Neural cell (in vitro differentiated cells): ENCODE measurements around the gene GSE1. TPM values are rescaled to one million over a fixed set of nuclear protein-coding genes. Genes with fewer than 3 reads are reported as not detected.

Source experiments
- H2AFZ ChIP-seq: fragments of 200-600, 300-800 bp; sonication (generic), shearing (Covaris generic); 2 replicates; pipeline ENCODE4 v1.6.0; 2014; ENCODE audit warnings: low read depth, mild to moderate bottlenecking, antibody characterized with exemption, low read length, moderate library complexity
- H3F3A ChIP-seq: fragments of 200-600 bp; shearing (Covaris generic); 2 replicates; pipeline ENCODE4 v1.6.1; 2016; ENCODE audit warnings: mild to moderate bottlenecking, moderate library complexity, mixed read lengths, antibody characterized with exemption, low read length; ENCODE audit not compliant: insufficient read depth, poor library complexity, severe bottlenecking
- H3K27ac ChIP-seq: fragments of 200-600, 300-800 bp; sonication (generic), shearing (Covaris generic); 2 replicates; pipeline ENCODE4 v1.5.1; 2014; ENCODE audit warnings: mild to moderate bottlenecking, low read length, moderate library complexity
- H3K27me3 ChIP-seq: fragments of 300-800, 200-600 bp; sonication (generic), shearing (Covaris generic); 2 replicates; pipeline ENCODE4 v1.6.0; 2014; ENCODE audit warnings: mild to moderate bottlenecking, low read depth, low read length, moderate library complexity; ENCODE audit not compliant: insufficient read depth
- H3K36me3 ChIP-seq: fragments of 300-800, 200-600 bp; sonication (generic), shearing (Covaris generic); 2 replicates; pipeline ENCODE4 v1.5.1; 2014; ENCODE audit warnings: mild to moderate bottlenecking, antibody characterized with exemption, low read length, moderate library complexity; ENCODE audit not compliant: insufficient read depth
- H3K4me2 ChIP-seq: fragments of 300-800, 200-600 bp; sonication (generic), shearing (Covaris generic); 2 replicates; pipeline ENCODE4 v1.6.0; 2014; ENCODE audit warnings: mild to moderate bottlenecking, low read length
- H3K4me3 ChIP-seq: fragments of 300-800, 200-600 bp; sonication (generic), shearing (Covaris generic); 2 replicates; pipeline ENCODE4 v1.5.1; 2014; ENCODE audit warnings: mild to moderate bottlenecking, low read length, moderate library complexity
- H3K79me2 ChIP-seq: fragments of 200-600 bp; shearing (Covaris generic); replicated peaks from 2 replicates; pipeline ENCODE4 v1.6.0; 2014; ENCODE audit warnings: mild to moderate bottlenecking, low read length, moderate library complexity; ENCODE audit not compliant: insufficient read depth
- H3K9ac ChIP-seq: fragments of 300-800, 200-600 bp; sonication (generic), shearing (Covaris generic); 2 replicates; pipeline ENCODE4 v1.6.1; 2016; ENCODE audit warnings: mild to moderate bottlenecking, low read length, mixed read lengths
- H3K9me2 ChIP-seq: fragments of 200-600 bp; shearing (Covaris generic); 2 replicates; pipeline ENCODE4 v1.6.1; 2016; ENCODE audit warnings: mild to moderate bottlenecking, low read length, mixed read lengths; ENCODE audit not compliant: insufficient read depth
- H3K9me3 ChIP-seq: fragments of 200-600, 300-800 bp; sonication (generic), shearing (Covaris generic); 2 replicates; pipeline ENCODE4 v1.6.1; 2016; ENCODE audit warnings: mild to moderate bottlenecking, mixed run types, low read length, moderate library complexity, mixed read lengths
- H4K20me1 ChIP-seq: fragments of 200-600 bp; shearing (Covaris generic); 2 replicates; pipeline ENCODE4 v1.6.1; 2016; ENCODE audit warnings: mild to moderate bottlenecking, mixed run types; ENCODE audit not compliant: insufficient read depth
- CTCF ChIP-seq: fragments of 450-650 bp; IDR thresholded peaks from 2 replicates; pipeline ENCODE4 v1.5.1; 2014; ENCODE audit warnings: antibody characterized with exemption, mild to moderate bottlenecking, moderate library complexity; ENCODE audit not compliant: poor library complexity, severe bottlenecking
- EP300 ChIP-seq: fragments of 450-650 bp; conservative IDR thresholded peaks from 2 replicates; pipeline ENCODE4 v1.6.1; 2014; ENCODE audit warnings: antibody characterized with exemption, mild to moderate bottlenecking, moderate library complexity; ENCODE audit not compliant: poor library complexity, severe bottlenecking
- EZH2 ChIP-seq: fragments of 200-600, 300-800 bp; shearing (Covaris generic), sonication (generic); IDR thresholded peaks from 2 replicates; pipeline ENCODE4 v1.6.1; 2014; ENCODE audit warnings: antibody characterized with exemption, low read length, borderline replicate concordance, mild to moderate bottlenecking; ENCODE audit not compliant: insufficient read depth, poor library complexity, severe bottlenecking
- MXI1 ChIP-seq: fragments of 450-650 bp; conservative IDR thresholded peaks from 2 replicates; pipeline ENCODE4 v1.6.1; 2014; ENCODE audit warnings: antibody characterized with exemption, mild to moderate bottlenecking; ENCODE audit not compliant: poor library complexity, severe bottlenecking
- POLR2AphosphoS5 ChIP-seq: IDR thresholded peaks from 2 replicates; pipeline ENCODE4 v1.6.1; 2012
- RAD21 ChIP-seq: fragments of 450-650 bp; conservative IDR thresholded peaks from 2 replicates; pipeline ENCODE4 v1.6.1; 2014; ENCODE audit warnings: antibody characterized with exemption, mild to moderate bottlenecking, moderate library complexity
- SMC3 ChIP-seq: fragments of 450-650 bp; conservative IDR thresholded peaks from 2 replicates; pipeline ENCODE4 v1.6.1; 2014; ENCODE audit warnings: antibody characterized with exemption, mild to moderate bottlenecking, moderate library complexity; ENCODE audit not compliant: poor library complexity
- TAF1 ChIP-seq: IDR thresholded peaks from 2 replicates; pipeline ENCODE4 v1.6.1; 2012; ENCODE audit warnings: low read depth
- polyA plus RNA-seq: library from polyadenylated mRNA; depleted of rRNA; stranded (reverse); fragments of >200 nt; gene quantifications from 2 replicates; pipeline ENCODE4 v1.2.3, GENCODE V29; 2014
- TF ChIP-seq, protein P1 (sequence below): IDR thresholded peaks from 2 replicates; pipeline ENCODE4 v1.6.1; 2012; ENCODE audit warnings: borderline replicate concordance

The GSE1 gene
- polyA plus RNA-seq, 1 donor from 2014 or later: 35.6 TPM

DNA sequence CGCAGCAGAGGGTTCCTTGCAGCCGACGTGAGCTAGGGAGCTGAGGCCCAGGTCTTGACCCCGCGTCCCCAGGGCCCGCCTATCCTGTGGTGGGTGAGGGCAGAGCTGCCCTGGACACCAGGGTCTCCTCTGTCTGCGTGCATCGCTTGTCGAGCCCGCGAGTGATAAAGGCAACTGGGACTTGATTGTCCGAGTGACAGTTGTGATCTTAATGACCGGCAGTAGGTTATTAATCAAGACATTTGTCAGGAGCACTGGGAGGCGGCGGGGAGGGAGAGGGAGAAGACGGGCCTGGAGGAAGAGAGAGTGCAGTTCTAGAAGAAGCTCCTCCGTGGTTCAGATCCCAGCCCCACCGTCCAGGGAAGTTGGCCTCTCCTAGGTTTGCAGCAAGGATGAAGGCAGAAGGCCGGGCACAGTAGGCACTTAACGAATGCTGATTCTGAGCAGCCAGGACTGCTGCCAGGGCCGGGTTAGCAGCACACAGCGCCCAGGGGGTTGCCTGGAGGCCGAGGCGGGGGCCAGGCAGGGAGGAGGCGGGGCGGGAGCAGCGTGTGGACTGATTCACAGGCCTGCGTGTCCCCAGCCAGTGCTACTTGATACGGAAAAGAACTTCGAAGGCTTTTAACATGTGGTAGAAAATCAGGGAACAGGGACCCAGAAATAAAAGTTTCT, 11.3 kb upstream of the GSE1 start:
- Histone ChIP-seq H3K79me2 (peaks cover 94% of the 10 kb centered on the region), H3K4me3 (no peak overlapping the region), H3K27me3 (no peaks in the 10 kb centered on the region), H4K20me1 (peaks cover 4% of the 10 kb centered on the region), H3K4me2 (no peak overlapping the region), H3K9ac (peak overlapping the region; percentile 12), H3K27ac (no peak overlapping the region), H3K36me3 (no peaks in the 10 kb centered on the region), H2AFZ (no peak overlapping the region), H3K9me2 (no peaks in the 10 kb centered on the region), H3F3A (no peaks in the 10 kb centered on the region), H3K9me3 (no peaks in the 10 kb centered on the region)
- no peak for TF ChIP-seq EP300
- TF ChIP-seq POLR2AphosphoS5: peak; percentile 10
- TF ChIP-seq SMC3: no peak
- no peak for TF ChIP-seq MXI1

DNA sequence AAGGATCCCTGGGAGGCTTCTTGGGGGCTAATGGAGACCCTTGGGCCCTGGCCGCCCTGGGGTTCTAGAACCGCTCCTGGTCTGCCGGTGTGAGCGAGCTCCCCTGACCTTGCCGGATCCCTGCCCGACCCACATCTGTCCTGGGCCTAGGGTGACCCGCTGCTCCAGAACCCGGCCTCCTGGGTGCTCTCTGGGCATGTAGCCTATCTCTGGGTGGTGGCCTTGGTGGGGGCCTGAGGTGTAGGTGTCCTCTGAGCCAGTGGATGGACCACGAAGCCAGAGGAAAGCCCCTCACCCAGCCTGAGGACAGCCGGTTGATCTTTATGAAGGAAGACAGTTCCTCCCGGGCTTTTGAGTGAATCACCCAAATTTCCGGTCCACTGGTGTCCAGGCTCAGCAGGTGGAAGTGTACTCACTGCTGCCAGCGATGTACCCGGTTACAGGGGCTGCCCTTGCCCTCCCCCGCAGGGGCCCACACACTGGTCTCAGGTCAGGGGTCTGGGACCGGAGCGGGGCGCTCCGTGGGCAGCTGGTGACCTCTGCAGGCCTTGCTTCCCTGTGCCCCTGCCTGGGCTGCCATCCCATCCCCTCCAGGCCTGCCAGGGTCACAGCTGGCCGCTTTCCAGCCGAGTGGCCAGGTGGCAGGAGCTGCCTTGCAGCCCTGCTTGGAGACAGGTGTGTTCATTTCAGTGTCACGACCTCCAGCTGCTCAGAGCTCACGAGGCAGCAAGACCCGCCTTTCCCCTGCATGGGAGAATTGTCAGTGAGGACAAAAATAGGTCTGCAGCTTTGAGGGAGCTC, 10.5 kb upstream of the GSE1 start:
- TF ChIP-seq, protein P1, sequence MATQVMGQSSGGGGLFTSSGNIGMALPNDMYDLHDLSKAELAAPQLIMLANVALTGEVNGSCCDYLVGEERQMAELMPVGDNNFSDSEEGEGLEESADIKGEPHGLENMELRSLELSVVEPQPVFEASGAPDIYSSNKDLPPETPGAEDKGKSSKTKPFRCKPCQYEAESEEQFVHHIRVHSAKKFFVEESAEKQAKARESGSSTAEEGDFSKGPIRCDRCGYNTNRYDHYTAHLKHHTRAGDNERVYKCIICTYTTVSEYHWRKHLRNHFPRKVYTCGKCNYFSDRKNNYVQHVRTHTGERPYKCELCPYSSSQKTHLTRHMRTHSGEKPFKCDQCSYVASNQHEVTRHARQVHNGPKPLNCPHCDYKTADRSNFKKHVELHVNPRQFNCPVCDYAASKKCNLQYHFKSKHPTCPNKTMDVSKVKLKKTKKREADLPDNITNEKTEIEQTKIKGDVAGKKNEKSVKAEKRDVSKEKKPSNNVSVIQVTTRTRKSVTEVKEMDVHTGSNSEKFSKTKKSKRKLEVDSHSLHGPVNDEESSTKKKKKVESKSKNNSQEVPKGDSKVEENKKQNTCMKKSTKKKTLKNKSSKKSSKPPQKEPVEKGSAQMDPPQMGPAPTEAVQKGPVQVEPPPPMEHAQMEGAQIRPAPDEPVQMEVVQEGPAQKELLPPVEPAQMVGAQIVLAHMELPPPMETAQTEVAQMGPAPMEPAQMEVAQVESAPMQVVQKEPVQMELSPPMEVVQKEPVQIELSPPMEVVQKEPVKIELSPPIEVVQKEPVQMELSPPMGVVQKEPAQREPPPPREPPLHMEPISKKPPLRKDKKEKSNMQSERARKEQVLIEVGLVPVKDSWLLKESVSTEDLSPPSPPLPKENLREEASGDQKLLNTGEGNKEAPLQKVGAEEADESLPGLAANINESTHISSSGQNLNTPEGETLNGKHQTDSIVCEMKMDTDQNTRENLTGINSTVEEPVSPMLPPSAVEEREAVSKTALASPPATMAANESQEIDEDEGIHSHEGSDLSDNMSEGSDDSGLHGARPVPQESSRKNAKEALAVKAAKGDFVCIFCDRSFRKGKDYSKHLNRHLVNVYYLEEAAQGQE: no peak
- no peak for TF ChIP-seq EZH2
- no peak for TF ChIP-seq CTCF
- no peak for TF ChIP-seq MXI1
- TF ChIP-seq TAF1: no peak
- TF ChIP-seq RAD21: no peak
- no peak for TF ChIP-seq POLR2AphosphoS5
- TF ChIP-seq SMC3: no peak
- no peak for TF ChIP-seq EP300
- H3K79me2 ChIP-seq: peaks cover 96% of the 10 kb centered on the region
- H3K36me3 ChIP-seq: no peaks in the 10 kb centered on the region
- H3K9me2 ChIP-seq: no peaks in the 10 kb centered on the region
- H4K20me1 ChIP-seq: peaks cover 4% of the 10 kb centered on the region
- H3K4me3 ChIP-seq: peak overlapping the region; percentile 38
- no peaks in the 10 kb centered on the region for H3K9me3 ChIP-seq
- no peaks in the 10 kb centered on the region for H3K27me3 ChIP-seq
- peak overlapping the region; percentile 16 for H3K9ac ChIP-seq
- no peak overlapping the region for H3K4me2 ChIP-seq
- no peaks in the 10 kb centered on the region for H3F3A ChIP-seq
- H3K27ac ChIP-seq: no peak overlapping the region
- H2AFZ ChIP-seq: no peak overlapping the region
